Stimulated activated CD4-positive, alpha-beta T cell treated with anti-CD3 and anti-CD28 coated beads, Interleukin-4, amount 100 ng/mL, for 4 hours (primary cell): ENCODE measurements around the gene ANK3.

Source experiments
- DNase-seq, 2 experiments: peaks; one replicate each; pipeline ENCODE4 v3.0.0-alpha.2; 2020

Gene ANK3

GRCh38 chr10:60413306-60414012 lies 23.8 kb upstream of the ANK3 start:
- DNase-seq: no peak

- no peak for DNase-seq
Measured at GRCh38 chr10:60410970-60411369, 21.3 kb upstream of the ANK3 start.

GRCh38 chr10:60409202-60409601 lies 19.5 kb upstream of the ANK3 start:
- no peak for DNase-seq

GRCh38 chr10:60406182-60406581 lies 16.5 kb upstream of the ANK3 start:
- no peak for DNase-seq

- no peak for DNase-seq
Measured at GRCh38 chr10:60405172-60405571, 15.5 kb upstream of the ANK3 start.

GRCh38 chr10:60403168-60403873 lies 13.6 kb upstream of the ANK3 start:
- DNase-seq: no peak

- DNase-seq: no peak
Measured at GRCh38 chr10:60400366-60400765, 10.7 kb upstream of the ANK3 start.

GRCh38 chr10:60399328-60399727 lies 9.7 kb upstream of the ANK3 start:
- DNase-seq: no peak

- no peak for DNase-seq
Measured at GRCh38 chr10:60397792-60398191, 8.1 kb upstream of the ANK3 start.

GRCh38 chr10:60396766-60397165 lies 7.1 kb upstream of the ANK3 start:
- DNase-seq: no peak

- DNase-seq: no peak
Measured at GRCh38 chr10:60395711-60396110, 6.0 kb upstream of the ANK3 start.

GRCh38 chr10:60394446-60394845 lies 4.8 kb upstream of the ANK3 start:
- no peak for DNase-seq

- DNase-seq: no peak
Measured at GRCh38 chr10:60390224-60390626, 550 bp upstream of the ANK3 start.

- no peak for DNase-seq
Measured at GRCh38 chr10:60388709-60389301, 870 bp downstream of the ANK3 start.

- DNase-seq: no peak
Measured at GRCh38 chr10:60388116-60388625, 1.5 kb downstream of the ANK3 start.

- DNase-seq: no peak
Measured at GRCh38 chr10:60387531-60387930, 2.1 kb downstream of the ANK3 start.

- DNase-seq: no peak
Measured at GRCh38 chr10:60385399-60385738, 4.3 kb downstream of the ANK3 start.

GRCh38 chr10:60384708-60385398 lies 4.8 kb downstream of the ANK3 start:
- DNase-seq: no peak

- DNase-seq: no peak
Measured at GRCh38 chr10:60384011-60384410, 5.7 kb downstream of the ANK3 start.

GRCh38 chr10:60382946-60383681 lies 6.6 kb downstream of the ANK3 start:
- DNase-seq: no peak

- DNase-seq: no peak
Measured at GRCh38 chr10:60380781-60381180, 8.9 kb downstream of the ANK3 start.

- no peak for DNase-seq
Measured at GRCh38 chr10:60377955-60378354, 11.7 kb downstream of the ANK3 start.

- DNase-seq: no peak
Measured at GRCh38 chr10:60377042-60377352, 12.7 kb downstream of the ANK3 start.
